ENCODE data around the gene AMOTL1. TPM values are rescaled to one million over a fixed set of nuclear protein-coding genes. Genes with fewer than 3 reads are reported as not detected.
A peak's percentile ranks its signal among the peaks of the same experiment; 100 is the strongest.

Gene AMOTL1
- total RNA-seq, 2 experiments from 2014 or later, result 0.08 TPM; not detected in 1

DNA sequence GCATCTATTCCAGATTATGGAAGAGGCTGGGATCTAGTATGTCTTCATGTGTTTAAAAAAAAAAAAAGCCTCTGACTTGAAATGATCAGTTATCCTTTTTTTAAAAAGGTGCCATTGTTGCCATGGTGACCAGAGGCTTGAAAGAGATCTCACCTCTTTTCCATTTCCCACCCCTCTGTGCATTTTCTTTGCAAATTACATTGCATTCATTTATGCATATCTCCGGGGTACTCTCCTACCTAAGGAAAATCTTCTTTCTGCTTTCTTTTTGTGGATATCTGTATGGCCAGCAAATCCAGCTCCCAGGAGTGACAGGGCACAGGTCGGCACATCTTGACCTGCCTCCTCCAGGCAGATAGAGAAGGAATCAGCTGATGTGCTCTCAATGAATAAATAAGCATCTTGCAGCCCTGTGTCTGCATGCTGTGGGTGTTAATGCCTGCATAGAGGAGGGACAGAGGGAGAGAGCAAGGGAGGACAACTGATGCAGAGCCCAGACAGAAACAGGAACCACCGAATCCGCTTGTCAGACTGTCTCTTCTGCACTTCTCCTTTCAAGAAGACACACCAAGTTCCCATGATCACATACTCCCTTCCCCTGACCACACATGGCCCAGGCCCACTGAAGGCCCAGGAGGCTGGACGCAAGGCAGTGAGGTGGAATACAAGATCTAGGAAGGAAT is 154.3 kb downstream of the AMOTL1 start:
- CTCF ChIA-PET, result interaction anchor here (1.1 kb wide), 1 partner anchor 11 kb away, joined by 3 read pairs; no protein-coding TSS in a partner anchor
- H3K4me3 ChIP-seq (ENCODE audit: low read length), result no peak overlapping the region

GRCh38 chr11:94923004-94923334 is 154.8 kb downstream of the AMOTL1 start:
- H3K27me3 Mint-ChIP-seq, result no peaks in the 10 kb centered on the region
- Histone ChIP-seq H3K27ac (ENCODE audit: low read depth in 1 of 2, low read length in 2 of 2) (no peak overlapping the region), H3K36me3 (ENCODE audit: insufficient read depth, low read length) (no peaks in the 10 kb centered on the region), H3K27me3 (ENCODE audit: control insufficient read depth in 1 of 2, insufficient read depth in 2 of 2, low read length in 2 of 2) (no peaks in the 10 kb centered on the region), H3K9me3 (ENCODE audit: control insufficient read depth in 1 of 2, insufficient read depth in 1 of 2, low read length in 2 of 2) (no peaks in the 10 kb centered on the region), H3K4me3 (ENCODE audit: low read length) (no peak overlapping the region), H3K4me1 (ENCODE audit: insufficient read depth, low read length) (peaks cover 44% of the 10 kb centered on the region)
- DNase-seq, result no peak
- H3K4me3 Mint-ChIP-seq, result no peak overlapping the region
- peaks cover 5% of the 10 kb centered on the region for H3K9me3 Mint-ChIP-seq
- intact Hi-C loops (cut with DNase I, micrococcal nuclease), result no loop called here
- H3K4me1 Mint-ChIP-seq (ENCODE audit: low read depth), result peaks cover 57% of the 10 kb centered on the region
- POLR2A ChIA-PET, result interaction anchor here (2.8 kb wide), 1 partner anchor 145 kb away, joined by 28 read pairs; the partner anchor contains the start of gene SRSF8
- ATAC-seq (ENCODE audit: poor library complexity), result no peak
- H3K27ac Mint-ChIP-seq, result peak overlapping the region; percentile 91
- no peaks in the 10 kb centered on the region for H3K36me3 Mint-ChIP-seq (ENCODE audit: low read depth)
- TF ChIP-seq, protein P1, sequence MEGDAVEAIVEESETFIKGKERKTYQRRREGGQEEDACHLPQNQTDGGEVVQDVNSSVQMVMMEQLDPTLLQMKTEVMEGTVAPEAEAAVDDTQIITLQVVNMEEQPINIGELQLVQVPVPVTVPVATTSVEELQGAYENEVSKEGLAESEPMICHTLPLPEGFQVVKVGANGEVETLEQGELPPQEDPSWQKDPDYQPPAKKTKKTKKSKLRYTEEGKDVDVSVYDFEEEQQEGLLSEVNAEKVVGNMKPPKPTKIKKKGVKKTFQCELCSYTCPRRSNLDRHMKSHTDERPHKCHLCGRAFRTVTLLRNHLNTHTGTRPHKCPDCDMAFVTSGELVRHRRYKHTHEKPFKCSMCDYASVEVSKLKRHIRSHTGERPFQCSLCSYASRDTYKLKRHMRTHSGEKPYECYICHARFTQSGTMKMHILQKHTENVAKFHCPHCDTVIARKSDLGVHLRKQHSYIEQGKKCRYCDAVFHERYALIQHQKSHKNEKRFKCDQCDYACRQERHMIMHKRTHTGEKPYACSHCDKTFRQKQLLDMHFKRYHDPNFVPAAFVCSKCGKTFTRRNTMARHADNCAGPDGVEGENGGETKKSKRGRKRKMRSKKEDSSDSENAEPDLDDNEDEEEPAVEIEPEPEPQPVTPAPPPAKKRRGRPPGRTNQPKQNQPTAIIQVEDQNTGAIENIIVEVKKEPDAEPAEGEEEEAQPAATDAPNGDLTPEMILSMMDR (IDR thresholded peaks at IDR 0.05), result no peak
- CTCF ChIA-PET, result no interaction called here

More for the DNA sequence above, 154.3 kb downstream of the AMOTL1 start:
- ATAC-seq (ENCODE audit: poor library complexity) (no peak), DNase-seq (no peak)
- Mint-ChIP-seq H3K4me3 (no peak overlapping the region), H3K27me3 (no peaks in the 10 kb centered on the region), H3K4me1 (ENCODE audit: low read depth) (peaks cover 54% of the 10 kb centered on the region), H3K36me3 (ENCODE audit: low read depth) (no peaks in the 10 kb centered on the region), H3K9me3 (peaks cover 5% of the 10 kb centered on the region), H3K27ac (no peak overlapping the region)
- peaks cover 44% of the 10 kb centered on the region for H3K4me1 ChIP-seq (ENCODE audit: insufficient read depth, low read length)
- H3K36me3 ChIP-seq (ENCODE audit: insufficient read depth, low read length), result no peaks in the 10 kb centered on the region
- TF ChIP-seq, protein P1 (IDR thresholded peaks at IDR 0.05), result no peak
- intact Hi-C loops (cut with DNase I, micrococcal nuclease), result no loop called here
- no peaks in the 10 kb centered on the region for H3K27me3 ChIP-seq (ENCODE audit: control insufficient read depth in 1 of 2, insufficient read depth in 2 of 2, low read length in 2 of 2)
- POLR2A ChIA-PET, result interaction anchor here (2.8 kb wide), 1 partner anchor 145 kb away, joined by 28 read pairs; the partner anchor contains the start of gene SRSF8
- H3K9me3 ChIP-seq (ENCODE audit: control insufficient read depth in 1 of 2, insufficient read depth in 1 of 2, low read length in 2 of 2), result no peaks in the 10 kb centered on the region
- H3K27ac ChIP-seq (ENCODE audit: low read depth in 1 of 2, low read length in 2 of 2), result no peak overlapping the region

GRCh38 chr11:94924171-94924572 is 156.0 kb downstream of the AMOTL1 start:
- no peak overlapping the region for H3K4me3 ChIP-seq (ENCODE audit: low read length)
- Mint-ChIP-seq H3K27ac (peak overlapping the region; percentile 91), H3K4me3 (peak overlapping the region; percentile 47), H3K36me3 (ENCODE audit: low read depth) (no peaks in the 10 kb centered on the region), H3K9me3 (peaks cover 5% of the 10 kb centered on the region), H3K27me3 (no peaks in the 10 kb centered on the region), H3K4me1 (ENCODE audit: low read depth) (peaks cover 69% of the 10 kb centered on the region)
- no peaks in the 10 kb centered on the region for H3K36me3 ChIP-seq (ENCODE audit: insufficient read depth, low read length)
- intact Hi-C loops (cut with DNase I, micrococcal nuclease), result loop anchor here in 1 of 2 experiments (2.0 kb wide), 1 partner anchor 49 kb away; the partner anchor contains the start of genes CWC15 and KDM4D
- ChIA-PET CTCF (interaction anchor here (1.7 kb wide), 1 partner anchor 13 kb away, joined by 3 read pairs; no protein-coding TSS in a partner anchor), POLR2A (interaction anchor here (1.0 to 2.8 kb wide), 8 partner anchors 10 to 866 kb away, joined by 3 to 28 read pairs (median 8); partner anchors contain the start of genes CEP57, CWC15, ENDOD1 and FAM76B)
- DNase-seq (no peak), ATAC-seq (ENCODE audit: poor library complexity) (peak; percentile 51)
- no peak overlapping the region for H3K27ac ChIP-seq (ENCODE audit: low read depth in 1 of 2, low read length in 2 of 2)
- H3K9me3 ChIP-seq (ENCODE audit: control insufficient read depth in 1 of 2, insufficient read depth in 1 of 2, low read length in 2 of 2), result no peaks in the 10 kb centered on the region
- H3K27me3 ChIP-seq (ENCODE audit: control insufficient read depth in 1 of 2, insufficient read depth in 2 of 2, low read length in 2 of 2), result no peaks in the 10 kb centered on the region
- H3K4me1 ChIP-seq (ENCODE audit: insufficient read depth, low read length), result peaks cover 44% of the 10 kb centered on the region
- TF ChIP-seq, protein P1 (IDR thresholded peaks at IDR 0.05), result no peak

Measured in CD4-positive, alpha-beta T cell (primary cell).